ACC112 (cell line): Measurements from ENCODE around the gene METTL2A.
"Not testable (repeated sequence)": the region's sequence is repeated elsewhere in the genome, so short reads cannot be mapped to it uniquely, and the experiment has no call there.

ENCODE experiments used
- H2AFZ ChIP-seq: fragments of 200-600 bp; sonication (generic); one replicate; pipeline ENCODE4 v1.6.0; 2017; ENCODE audit warnings: antibody characterized with exemption, low read length; ENCODE audit not compliant: unreplicated experiment
- H3K27ac ChIP-seq: fragments of 200-600 bp; sonication (generic); 2 replicates; pipeline ENCODE4 v1.5.1; 2014; ENCODE audit warnings: low read depth, mild to moderate bottlenecking, antibody characterized with exemption, low read length, moderate library complexity
- H3K27me3 ChIP-seq: fragments of 200-600 bp; sonication (generic); 2 replicates; pipeline ENCODE4 v1.6.1; 2014; ENCODE audit warnings: mild to moderate bottlenecking, antibody characterized with exemption, low read length, moderate library complexity, mixed read lengths; ENCODE audit not compliant: insufficient read depth
- H3K36me3 ChIP-seq: fragments of 200-600 bp; sonication (generic); 2 replicates; pipeline ENCODE4 v1.6.1; 2016; ENCODE audit warnings: mild to moderate bottlenecking, antibody characterized with exemption, low read length, moderate library complexity, mixed read lengths; ENCODE audit not compliant: insufficient read depth
- H3K4me1 ChIP-seq: fragments of 200-600 bp; sonication (generic); one replicate; pipeline ENCODE4 v1.6.1; 2016; ENCODE audit warnings: low read length, mixed read lengths; ENCODE audit not compliant: insufficient read depth, unreplicated experiment, control insufficient read depth
- H3K4me3 ChIP-seq: fragments of 200-600 bp; sonication (generic); 2 replicates; pipeline ENCODE4 v1.5.1; 2014; ENCODE audit warnings: mild to moderate bottlenecking, low read depth, low read length
- H3K79me2 ChIP-seq: fragments of 200-600 bp; sonication (generic); one replicate; pipeline ENCODE4 v1.6.0; 2016; ENCODE audit warnings: low read length; ENCODE audit not compliant: control insufficient read depth, unreplicated experiment, insufficient read depth

The METTL2A gene

DNA sequence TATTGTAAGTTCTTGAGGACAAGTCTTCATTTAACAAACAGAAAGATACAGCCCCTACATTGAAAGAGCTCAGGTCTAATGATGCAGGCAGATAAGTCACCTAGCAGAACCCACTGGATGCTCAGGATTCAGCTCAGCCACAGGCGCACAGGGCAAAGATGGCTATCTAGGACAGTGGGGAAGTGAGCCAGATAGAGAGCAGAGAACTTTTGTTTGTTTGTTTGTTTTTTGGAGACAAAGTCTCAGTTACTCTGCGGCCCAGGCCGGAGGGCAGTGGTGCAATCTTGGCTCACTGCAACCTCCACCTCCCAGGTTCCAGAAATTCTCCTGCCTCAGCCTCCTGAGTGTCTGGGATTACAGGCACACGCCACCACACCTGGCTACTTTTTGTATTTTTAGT is 20.4 kb downstream of the METTL2A start:
- Histone ChIP-seq H3K4me1 (no peaks in the 10 kb centered on the region), H3K27ac (no peak overlapping the region), H3K4me3 (no peak overlapping the region), H2AFZ (no peak overlapping the region), H3K27me3 (no peaks in the 10 kb centered on the region), H3K79me2 (no peaks in the 10 kb centered on the region), H3K36me3 (no peaks in the 10 kb centered on the region; the same call in 1 of the 2 replicates)

DNA sequence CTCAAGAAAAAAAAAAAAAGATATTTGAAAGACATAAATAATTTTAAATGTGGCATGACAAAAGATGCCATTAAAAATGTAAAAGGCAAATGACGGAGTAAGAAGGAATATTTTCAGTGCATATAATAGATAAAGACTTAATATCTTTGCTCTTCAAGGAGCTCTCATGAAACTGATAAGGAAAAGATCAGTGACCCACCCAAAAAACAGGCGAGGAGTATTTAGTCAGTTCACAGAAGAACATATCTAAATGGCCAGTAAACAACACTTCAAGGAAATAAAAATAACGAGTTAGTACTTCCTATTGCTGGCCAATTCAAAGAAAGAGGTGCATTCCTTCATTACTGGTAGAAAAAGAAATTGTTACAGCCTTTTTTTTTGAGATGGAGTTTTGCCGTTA is 22.1 kb downstream of the METTL2A start:
- H2AFZ ChIP-seq: not testable (repeated sequence)

GRCh38 chr17:62452195-62452594 is 28.5 kb downstream of the METTL2A start:
- H3K36me3 ChIP-seq, H2AFZ ChIP-seq, H3K27me3 ChIP-seq, H3K4me1 ChIP-seq, H3K27ac ChIP-seq, H3K79me2 ChIP-seq, H3K4me3 ChIP-seq: not testable (repeated sequence)

More for the DNA sequence above, 22.1 kb downstream of the METTL2A start:
- H3K4me3 ChIP-seq, H3K27me3 ChIP-seq, H3K4me1 ChIP-seq, H3K36me3 ChIP-seq, H3K79me2 ChIP-seq, H3K27ac ChIP-seq: not testable (repeated sequence)

- H3K36me3 ChIP-seq, H3K27me3 ChIP-seq, H2AFZ ChIP-seq, H3K4me1 ChIP-seq, H3K27ac ChIP-seq, H3K79me2 ChIP-seq, H3K4me3 ChIP-seq: not testable (repeated sequence)
Measured at GRCh38 chr17:62453041-62453440, 29.3 kb downstream of the METTL2A start.

GRCh38 chr17:62453656-62454055 is 30.0 kb downstream of the METTL2A start:
- not testable (repeated sequence) for H3K4me1 ChIP-seq, H2AFZ ChIP-seq, H3K27me3 ChIP-seq, H3K4me3 ChIP-seq, H3K27ac ChIP-seq, H3K79me2 ChIP-seq, H3K36me3 ChIP-seq

- not testable (repeated sequence) for H3K27me3 ChIP-seq, H3K4me3 ChIP-seq, H3K27ac ChIP-seq, H3K4me1 ChIP-seq, H3K79me2 ChIP-seq, H3K36me3 ChIP-seq, H2AFZ ChIP-seq
Measured at GRCh38 chr17:62454111-62454510, 30.4 kb downstream of the METTL2A start.

DNA sequence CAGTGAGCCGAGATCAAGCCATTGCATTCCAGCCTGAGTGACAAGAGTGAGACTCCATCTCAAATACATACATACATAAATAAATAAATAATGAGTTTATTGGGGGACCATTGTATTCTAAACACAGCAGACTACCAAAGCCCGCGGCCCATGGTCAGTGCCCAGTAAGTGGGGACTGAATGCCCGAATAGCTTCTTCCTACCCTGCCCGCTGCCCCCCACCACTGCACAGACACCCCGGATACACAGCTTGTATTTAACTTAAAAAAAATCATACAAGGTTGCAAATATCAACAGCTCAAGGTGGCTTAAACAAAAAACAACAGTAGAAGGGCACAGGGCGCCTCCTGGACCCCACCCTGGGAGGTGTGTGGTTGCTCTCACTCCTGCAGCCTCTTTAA is 32.3 kb downstream of the METTL2A start:
- H3K4me3 ChIP-seq: no peak overlapping the region
- H3K4me1 ChIP-seq: no peaks in the 10 kb centered on the region
- H3K27me3 ChIP-seq: no peaks in the 10 kb centered on the region
- no peak overlapping the region for H2AFZ ChIP-seq
- no peaks in the 10 kb centered on the region for H3K79me2 ChIP-seq
- H3K27ac ChIP-seq: no peak overlapping the region
- H3K36me3 ChIP-seq: no peaks in the 10 kb centered on the region

GRCh38 chr17:62458483-62458882 is 34.8 kb downstream of the METTL2A start:
- H3K27ac ChIP-seq, H3K4me3 ChIP-seq, H3K4me1 ChIP-seq, H3K36me3 ChIP-seq, H2AFZ ChIP-seq, H3K27me3 ChIP-seq, H3K79me2 ChIP-seq: not testable (repeated sequence)

DNA sequence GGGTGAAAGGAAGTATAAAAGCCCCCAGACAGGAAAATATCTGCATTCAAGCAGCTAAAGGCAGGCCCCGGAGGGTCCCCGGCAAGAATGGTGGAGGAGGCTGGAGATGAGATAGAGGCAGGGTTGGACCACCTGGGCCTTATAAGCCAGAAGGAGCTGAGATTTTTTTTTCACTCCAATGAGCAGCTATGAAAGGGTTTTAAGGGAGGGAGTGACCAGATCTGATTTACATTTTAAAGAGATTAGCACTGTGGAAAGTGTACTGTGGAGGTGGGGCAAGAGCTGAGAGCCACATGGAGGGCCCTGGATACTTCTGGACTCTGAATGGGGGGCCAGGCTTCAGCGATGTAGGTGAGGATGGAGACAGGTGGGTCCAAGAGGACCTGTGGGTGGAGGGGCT is 40.7 kb downstream of the METTL2A start:
- H3K27ac ChIP-seq, H2AFZ ChIP-seq, H3K27me3 ChIP-seq, H3K4me3 ChIP-seq, H3K36me3 ChIP-seq, H3K79me2 ChIP-seq, H3K4me1 ChIP-seq: not testable (repeated sequence)

GRCh38 chr17:62465271-62465670 is 41.6 kb downstream of the METTL2A start:
- H3K4me3 ChIP-seq, H3K27ac ChIP-seq, H3K27me3 ChIP-seq, H3K4me1 ChIP-seq, H3K36me3 ChIP-seq, H2AFZ ChIP-seq, H3K79me2 ChIP-seq: not testable (repeated sequence)

- not testable (repeated sequence) for H3K27ac ChIP-seq, H3K4me3 ChIP-seq, H3K27me3 ChIP-seq, H3K79me2 ChIP-seq, H3K4me1 ChIP-seq, H2AFZ ChIP-seq, H3K36me3 ChIP-seq
Measured at GRCh38 chr17:62470666-62471379, 47.1 kb downstream of the METTL2A start.
